Activated T-helper 9 cell treated with anti-CD3 and anti-CD28 coated beads, Interleukin-2, amount 50 U/mL, for 16 hours (primary cell): ENCODE data around the gene ATP2A3.

Experiments used
- DNase-seq: peaks from one replicate; pipeline ENCODE4 v3.0.0-alpha.2; 2020; ENCODE audit warnings: low read depth

ATP2A3 gene

GRCh38 chr17:3890082-3890877, 74.0 kb downstream of the ATP2A3 start:
- DNase-seq, result no peak

DNA sequence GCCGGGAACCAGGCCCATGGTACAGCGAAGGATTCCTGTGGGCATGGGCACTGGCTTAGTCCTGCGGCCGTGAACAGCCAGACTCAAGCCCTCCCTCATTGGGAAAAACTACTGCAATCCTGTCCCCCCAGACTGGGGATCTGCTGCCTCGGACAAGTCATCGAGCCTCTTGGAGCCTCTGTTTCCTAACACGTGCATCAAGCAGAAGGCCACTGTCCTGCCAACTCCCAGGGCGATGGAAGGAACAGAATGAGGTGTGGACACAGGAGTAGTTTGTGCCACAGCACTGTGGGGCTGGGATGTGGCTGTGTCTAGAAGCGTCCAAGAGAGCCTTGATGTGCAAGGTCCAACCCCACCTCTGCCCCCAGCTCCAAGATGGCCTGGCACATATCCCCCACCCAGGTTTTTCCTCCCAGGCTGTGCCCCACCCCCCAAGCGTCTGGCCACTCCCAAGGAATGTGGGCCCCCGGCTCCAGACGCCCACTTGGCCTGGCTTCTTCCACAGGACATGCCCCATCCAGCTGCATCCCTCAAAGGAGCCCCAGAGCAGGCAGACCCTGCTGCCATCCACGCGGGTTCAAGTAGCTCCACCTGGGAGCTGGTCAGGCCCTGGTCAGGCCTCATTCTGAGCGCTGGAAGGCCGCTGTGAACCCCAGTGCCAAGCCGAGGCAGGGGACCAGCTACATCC, 74.8 kb downstream of the ATP2A3 start:
- no peak for DNase-seq

GRCh38 chr17:3888343-3889171, 75.7 kb downstream of the ATP2A3 start:
- DNase-seq, result no peak

- DNase-seq, result no peak
Observed at GRCh38 chr17:3887804-3888203, 76.4 kb downstream of the ATP2A3 start.

- no peak for DNase-seq
Observed at GRCh38 chr17:3887394-3887793, 76.8 kb downstream of the ATP2A3 start.

GRCh38 chr17:3886776-3887175, 77.5 kb downstream of the ATP2A3 start:
- no peak for DNase-seq

DNA sequence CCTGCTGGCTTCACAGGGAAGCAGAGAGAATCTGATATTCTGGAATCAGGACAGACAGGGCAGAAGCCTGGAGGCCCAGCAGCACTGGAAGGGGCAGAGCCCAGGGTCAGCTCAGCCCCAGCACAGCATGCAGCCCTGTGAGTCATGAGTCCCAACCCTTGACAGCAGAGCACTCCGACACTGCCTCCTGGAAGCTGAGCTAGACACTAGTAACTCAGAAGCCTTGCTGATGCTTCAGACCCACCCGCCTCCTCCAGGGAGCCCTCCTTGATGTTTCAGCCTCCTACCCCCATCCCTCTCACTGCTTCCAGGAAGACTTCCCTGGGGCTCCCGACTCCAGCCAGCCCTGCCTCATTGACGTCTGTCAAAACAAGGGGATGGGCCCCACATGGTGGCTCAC, 78.3 kb downstream of the ATP2A3 start:
- no peak for DNase-seq

GRCh38 chr17:3885271-3885670, 79.0 kb downstream of the ATP2A3 start:
- no peak for DNase-seq

- DNase-seq, result no peak
Observed at GRCh38 chr17:3884188-3884587, 80.0 kb downstream of the ATP2A3 start.

DNA sequence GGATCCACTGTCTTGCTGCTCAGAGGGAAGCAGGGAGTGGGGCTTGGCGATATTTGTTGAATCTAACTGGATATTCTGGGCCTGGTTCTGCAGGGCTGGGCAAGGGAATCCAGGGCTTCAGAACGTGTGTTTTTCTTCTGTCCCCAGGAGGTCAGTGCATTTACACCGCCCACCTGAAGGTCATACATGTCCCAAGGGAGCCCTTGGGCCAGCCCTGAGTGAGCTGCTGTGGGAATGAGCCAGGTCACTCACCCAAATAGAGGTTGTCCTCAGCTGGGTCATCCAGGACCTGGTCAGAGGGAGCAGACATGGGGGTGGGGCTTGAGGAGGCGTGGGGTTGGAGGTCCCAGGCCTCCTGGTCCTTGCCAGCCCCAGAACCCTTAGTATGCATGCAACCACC, 82.0 kb downstream of the ATP2A3 start:
- no peak for DNase-seq

DNA sequence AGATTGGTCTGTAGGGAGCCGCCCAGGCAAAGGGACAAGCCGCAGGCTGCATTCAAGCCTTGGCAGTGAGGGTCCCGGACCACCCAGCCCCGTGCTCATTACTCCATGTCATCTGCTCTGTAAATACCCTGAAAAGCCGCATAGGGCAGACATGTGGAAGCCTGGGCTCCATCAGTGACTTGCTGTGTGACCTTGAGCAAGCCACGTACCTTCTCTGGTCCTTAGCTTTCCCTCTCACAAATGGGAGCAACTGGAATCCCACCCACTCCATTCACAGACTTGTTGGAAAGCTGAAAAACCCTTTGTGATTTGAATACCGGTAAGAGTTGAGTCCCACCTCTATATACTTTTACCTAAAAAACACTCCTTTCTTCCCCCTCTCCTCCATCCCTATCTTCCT, 83.3 kb downstream of the ATP2A3 start:
- no peak for DNase-seq

- no peak for DNase-seq
Observed at GRCh38 chr17:3879591-3880417, 84.4 kb downstream of the ATP2A3 start.

GRCh38 chr17:3879186-3879585, 85.1 kb downstream of the ATP2A3 start:
- DNase-seq, result no peak

GRCh38 chr17:3877220-3877619, 87.0 kb downstream of the ATP2A3 start:
- DNase-seq, result no peak

GRCh38 chr17:3875317-3875716, 88.9 kb downstream of the ATP2A3 start:
- no peak for DNase-seq
